GM18517 (cell line): ENCODE results near the gene WFIKKN1.

ENCODE experiments used
- ATAC-seq: cut with Tn5 transposase; IDR thresholded peaks from one replicate; pipeline ENCODE4 v1.9.1; 2021; ENCODE audit warnings: mild to moderate bottlenecking, moderate library complexity; ENCODE audit not compliant: unreplicated experiment

WFIKKN1 gene

DNA sequence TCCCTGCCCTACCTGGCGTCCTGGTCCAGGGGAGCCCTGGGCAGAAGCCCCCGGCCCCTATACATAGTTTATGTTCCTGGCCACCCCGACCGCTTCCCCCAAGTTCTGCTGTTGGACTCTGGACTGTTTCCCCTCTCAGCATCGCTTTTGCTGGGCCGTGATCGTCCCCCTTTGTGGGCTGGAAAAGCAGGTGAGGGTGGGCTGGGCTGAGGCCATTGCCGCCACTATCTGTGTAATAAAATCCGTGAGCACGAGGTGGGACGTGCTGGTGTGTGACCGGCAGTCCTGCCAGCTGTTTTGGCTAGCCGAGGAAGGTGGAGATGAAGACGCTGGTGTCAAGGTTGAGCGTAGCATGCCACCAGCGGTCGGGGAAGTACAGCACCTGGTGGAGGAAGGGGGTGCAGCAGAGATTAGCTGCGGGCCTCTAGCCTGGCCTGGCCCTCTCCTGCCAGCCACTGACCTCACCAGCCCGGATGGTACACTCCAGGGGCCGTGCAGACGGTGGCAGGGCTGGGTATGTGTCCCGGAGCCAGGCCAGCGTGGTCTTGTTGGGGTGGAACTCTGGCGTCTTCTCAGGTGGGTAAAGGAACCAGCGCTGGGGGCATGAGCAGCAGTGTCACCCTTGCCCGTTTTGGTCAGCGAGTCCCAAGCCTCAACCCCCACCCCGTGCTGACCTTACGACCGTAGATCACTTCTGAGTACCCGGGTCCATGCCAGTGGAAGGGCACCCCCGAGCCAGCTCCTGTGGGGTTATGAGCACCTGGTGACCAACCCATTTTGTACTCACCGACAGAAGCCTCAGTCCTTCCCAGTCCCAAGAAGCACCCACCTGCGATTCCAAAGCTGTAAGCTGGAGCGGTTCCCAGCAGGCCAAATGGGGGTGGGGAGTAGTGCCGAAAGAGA lies 52.0 kb downstream of the WFIKKN1 start:
- ATAC-seq: no peak

- ATAC-seq: no peak
Measured at GRCh38 chr16:683396-684070, 52.7 kb downstream of the WFIKKN1 start.
